ENCODE results near the gene MMGT1. TPM values are rescaled to one million over a fixed set of nuclear protein-coding genes. Genes with fewer than 3 reads are reported as not detected.
A peak's percentile ranks its signal among the peaks of the same experiment; 100 is the strongest.

Gene MMGT1
- total RNA-seq, 1 donor from 2014 or later, result 34.3 TPM

- H3K4me3 Mint-ChIP-seq (ENCODE audit: unreplicated experiment), result no peak overlapping the region
- no peak for TF ChIP-seq CTCF (IDR thresholded peaks at IDR 0.05; ENCODE audit: partially characterized antibody, unreplicated experiment)
- no peak for DNase-seq
- H3K36me3 Mint-ChIP-seq (ENCODE audit: unreplicated experiment), result no peaks in the 10 kb centered on the region
- no peaks in the 10 kb centered on the region for H3K9me3 Mint-ChIP-seq (ENCODE audit: unreplicated experiment)
- no peaks in the 10 kb centered on the region for H3K27me3 Mint-ChIP-seq (ENCODE audit: unreplicated experiment)
- H3K4me1 Mint-ChIP-seq (ENCODE audit: low read depth, unreplicated experiment), result no peaks in the 10 kb centered on the region
- no peak overlapping the region for H3K27ac Mint-ChIP-seq (ENCODE audit: unreplicated experiment)
Observed at GRCh38 chrX:136015016-136015415, 41.2 kb upstream of the MMGT1 start.

GRCh38 chrX:135988245-135988644, 14.5 kb upstream of the MMGT1 start:
- Mint-ChIP-seq H3K27me3 (ENCODE audit: unreplicated experiment) (no peaks in the 10 kb centered on the region), H3K4me3 (ENCODE audit: unreplicated experiment) (no peak overlapping the region)
- no peak for TF ChIP-seq CTCF (IDR thresholded peaks at IDR 0.05; ENCODE audit: partially characterized antibody, unreplicated experiment)

GRCh38 chrX:135985973-135986310, 12.2 kb upstream of the MMGT1 start:
- peak; percentile 19 for DNase-seq
- H3K4me3 Mint-ChIP-seq (ENCODE audit: unreplicated experiment), result peak overlapping the region; percentile 85
- no peak for TF ChIP-seq CTCF (IDR thresholded peaks at IDR 0.05; ENCODE audit: partially characterized antibody, unreplicated experiment)
- H3K4me1 Mint-ChIP-seq (ENCODE audit: low read depth, unreplicated experiment), result no peaks in the 10 kb centered on the region
- peaks cover 5% of the 10 kb centered on the region for H3K9me3 Mint-ChIP-seq (ENCODE audit: unreplicated experiment)
- H3K36me3 Mint-ChIP-seq (ENCODE audit: unreplicated experiment), result no peaks in the 10 kb centered on the region
- no peak overlapping the region for H3K27ac Mint-ChIP-seq (ENCODE audit: unreplicated experiment)
- no peaks in the 10 kb centered on the region for H3K27me3 Mint-ChIP-seq (ENCODE audit: unreplicated experiment)

More at GRCh38 chrX:135988245-135988644, 14.5 kb upstream of the MMGT1 start:
- H3K9me3 Mint-ChIP-seq (ENCODE audit: unreplicated experiment), result peaks cover 5% of the 10 kb centered on the region
- no peaks in the 10 kb centered on the region for H3K4me1 Mint-ChIP-seq (ENCODE audit: low read depth, unreplicated experiment)
- no peak for DNase-seq
- no peaks in the 10 kb centered on the region for H3K36me3 Mint-ChIP-seq (ENCODE audit: unreplicated experiment)
- no peak overlapping the region for H3K27ac Mint-ChIP-seq (ENCODE audit: unreplicated experiment)

- Mint-ChIP-seq H3K4me3 (ENCODE audit: unreplicated experiment) (peak within 1 kb of the TSS; percentile 85), H3K27me3 (ENCODE audit: unreplicated experiment) (no peaks in the 10 kb centered on the region), H3K36me3 (ENCODE audit: unreplicated experiment) (no peaks in the 10 kb centered on the region), H3K9me3 (ENCODE audit: unreplicated experiment) (peaks cover 5% of the 10 kb centered on the region), H3K4me1 (ENCODE audit: low read depth, unreplicated experiment) (no peaks in the 10 kb centered on the region), H3K27ac (ENCODE audit: unreplicated experiment) (peak within 1 kb of the TSS; percentile 53)
- DNase-seq, result peak; percentile 79
- TF ChIP-seq CTCF (IDR thresholded peaks at IDR 0.05; ENCODE audit: partially characterized antibody, unreplicated experiment), result no peak
Observed at GRCh38 chrX:135985157-135985972, 11.6 kb upstream of the MMGT1 start, which contains the start of gene SLC9A6. SLC9A6 (plus strand) TSS chrX:135985435; CDS start chrX:135985659, 224 bp downstream.

- Mint-ChIP-seq H3K27me3 (ENCODE audit: unreplicated experiment) (no peaks in the 10 kb centered on the region), H3K4me3 (ENCODE audit: unreplicated experiment) (peak overlapping the region; percentile 84), H3K4me1 (ENCODE audit: low read depth, unreplicated experiment) (no peaks in the 10 kb centered on the region), H3K36me3 (ENCODE audit: unreplicated experiment) (no peaks in the 10 kb centered on the region), H3K9me3 (ENCODE audit: unreplicated experiment) (peaks cover 5% of the 10 kb centered on the region), H3K27ac (ENCODE audit: unreplicated experiment) (peak overlapping the region; percentile 53)
- no peak for TF ChIP-seq CTCF (IDR thresholded peaks at IDR 0.05; ENCODE audit: partially characterized antibody, unreplicated experiment)
- DNase-seq, result no peak
Observed at GRCh38 chrX:135984791-135985156, 11.0 kb upstream of the MMGT1 start.

Data from glutamatergic neuron (in vitro differentiated cells).